ENCODE data around the gene RECK.
"Not testable (repeated sequence)": the region's sequence is repeated elsewhere in the genome, so short reads cannot be mapped to it uniquely, and the experiment has no call there.

RECK gene

DNA sequence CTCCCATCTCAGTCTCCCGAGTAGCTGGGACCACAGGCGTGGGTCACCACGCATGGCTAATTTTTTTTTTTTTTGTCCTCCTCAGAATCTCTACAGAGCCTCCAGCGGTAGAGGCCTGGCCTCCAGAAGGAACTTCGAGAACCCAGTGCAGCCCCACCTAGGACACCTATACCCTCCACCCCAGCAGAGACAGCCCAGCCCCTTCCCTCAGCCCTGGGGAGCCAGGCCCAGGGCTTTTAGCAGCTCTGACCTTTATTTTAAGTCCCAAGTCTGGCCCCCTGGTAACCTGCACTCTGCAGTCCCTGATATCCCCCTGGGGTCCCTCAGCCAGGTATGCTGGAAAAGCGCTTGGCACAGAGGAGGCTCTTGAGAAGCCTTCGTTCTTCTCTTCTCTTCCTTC lies 105.0 kb downstream of the RECK start:
- no peak for DNase-seq

DNA sequence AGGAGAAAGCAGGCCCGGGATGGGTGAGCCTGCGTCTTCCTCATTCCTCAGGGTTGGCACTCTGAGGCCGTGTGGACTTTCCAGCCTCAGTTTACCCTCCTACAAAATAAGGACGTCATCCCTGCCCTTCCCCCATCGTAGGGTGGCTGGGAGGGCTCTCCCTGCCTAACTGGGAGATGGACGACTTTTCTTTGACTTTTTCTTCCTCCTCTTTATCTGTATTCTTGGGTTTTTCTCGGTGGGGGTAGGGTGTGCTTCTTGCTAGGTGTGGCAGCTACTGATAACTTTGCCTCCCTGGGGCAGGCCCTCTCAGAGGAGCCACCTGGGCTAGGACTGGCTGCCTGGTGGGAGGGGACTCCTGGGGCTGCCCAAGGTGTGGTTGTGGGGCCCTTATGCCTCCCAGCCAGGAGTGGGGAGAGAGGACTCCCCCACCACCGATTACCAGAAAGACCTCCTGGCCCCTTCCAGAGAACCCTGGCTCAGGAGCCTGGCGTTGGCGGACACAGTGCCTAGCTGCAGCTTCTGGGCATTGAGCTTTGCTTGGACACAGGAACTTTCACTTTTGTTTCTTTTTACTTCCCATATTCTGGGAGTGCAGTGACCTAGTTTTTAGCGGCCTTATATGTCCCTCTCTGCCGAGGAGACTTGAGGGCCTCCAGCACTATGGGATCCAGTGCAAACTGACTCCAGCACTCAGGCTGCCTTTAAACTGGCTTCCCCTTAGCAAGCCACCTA lies 106.0 kb downstream of the RECK start:
- DNase-seq, result no peak

DNA sequence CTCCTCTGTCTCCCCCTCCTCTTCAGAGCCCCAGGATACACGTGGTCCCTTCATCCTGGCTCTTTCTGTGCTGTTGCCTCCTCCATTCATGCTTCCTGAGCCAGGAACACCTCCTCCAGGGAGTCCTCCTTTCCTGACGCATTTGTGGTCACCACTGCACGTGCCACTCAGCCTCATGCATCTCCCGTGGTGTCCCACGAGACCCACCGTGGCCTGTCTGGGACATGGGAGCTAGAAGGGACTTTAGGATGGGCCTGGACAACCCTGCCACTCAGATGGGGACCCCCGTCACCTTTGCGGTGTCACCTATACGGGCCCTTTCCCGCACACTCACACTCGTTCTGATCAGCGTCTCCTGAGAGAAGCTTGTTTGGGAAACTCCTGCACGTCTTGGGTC lies 106.5 kb downstream of the RECK start:
- DNase-seq, result no peak

DNA sequence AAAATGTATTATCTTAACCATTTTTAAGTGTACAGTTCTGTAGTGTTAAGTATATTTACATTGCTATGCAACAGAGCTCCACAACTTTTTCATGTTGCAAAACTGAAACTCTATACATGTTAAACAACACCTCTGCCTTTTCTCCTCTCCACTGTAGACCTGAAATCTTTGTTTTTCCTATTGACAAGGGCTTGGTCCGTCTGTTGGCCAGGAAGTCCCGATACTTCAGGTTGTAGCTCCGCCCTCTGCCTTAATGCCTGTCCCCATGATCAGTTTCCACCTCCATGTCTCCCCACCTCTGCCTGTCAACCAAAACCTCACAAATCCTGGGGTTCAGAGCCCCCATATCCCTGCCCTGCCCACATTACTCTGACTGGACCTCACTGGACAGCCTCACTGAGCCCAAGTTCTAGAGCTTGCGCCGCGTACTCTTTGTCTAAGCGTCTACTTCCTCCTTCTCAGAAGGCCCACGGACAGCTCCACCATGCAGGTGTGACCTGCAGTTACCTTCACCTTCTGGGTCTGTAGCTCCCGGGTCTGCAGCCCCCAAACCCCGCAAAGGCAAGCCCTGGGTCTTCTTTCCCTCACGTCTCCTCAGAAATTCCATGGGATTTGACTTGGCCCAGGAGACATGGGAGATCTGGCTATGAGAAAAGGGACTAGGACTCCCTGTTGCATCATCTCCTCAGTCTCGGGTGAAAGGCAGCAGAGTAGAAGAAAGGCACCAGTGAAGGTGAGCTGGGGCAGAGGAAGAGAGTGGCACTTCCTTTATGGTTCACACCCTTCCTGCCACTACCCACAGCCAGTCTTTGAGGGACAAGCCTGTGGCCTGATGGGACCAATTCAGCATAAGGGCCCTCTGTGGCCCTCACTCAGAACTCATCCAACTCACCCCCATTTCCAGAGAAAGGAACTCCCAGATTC lies 107.9 kb downstream of the RECK start:
- no peak for DNase-seq

DNA sequence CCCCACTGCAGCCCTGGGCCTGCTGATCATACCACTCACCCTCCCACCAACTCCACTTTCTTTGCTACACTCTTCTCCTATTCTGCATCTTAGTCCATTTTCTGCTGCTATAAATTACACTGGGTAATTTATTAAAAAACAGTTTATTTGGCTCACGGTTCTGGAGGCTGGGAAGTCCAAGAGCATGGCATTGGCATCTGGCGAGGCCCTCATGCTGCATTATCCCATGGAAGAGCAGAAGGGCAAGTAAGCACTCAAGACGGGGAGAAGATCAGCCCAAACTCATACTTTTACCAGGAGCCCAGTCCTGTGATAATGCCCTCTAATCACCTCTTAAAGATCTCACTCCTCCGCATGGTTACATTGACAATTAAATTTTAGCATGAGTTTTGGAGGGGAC lies 109.3 kb downstream of the RECK start:
- DNase-seq, result no peak

DNA sequence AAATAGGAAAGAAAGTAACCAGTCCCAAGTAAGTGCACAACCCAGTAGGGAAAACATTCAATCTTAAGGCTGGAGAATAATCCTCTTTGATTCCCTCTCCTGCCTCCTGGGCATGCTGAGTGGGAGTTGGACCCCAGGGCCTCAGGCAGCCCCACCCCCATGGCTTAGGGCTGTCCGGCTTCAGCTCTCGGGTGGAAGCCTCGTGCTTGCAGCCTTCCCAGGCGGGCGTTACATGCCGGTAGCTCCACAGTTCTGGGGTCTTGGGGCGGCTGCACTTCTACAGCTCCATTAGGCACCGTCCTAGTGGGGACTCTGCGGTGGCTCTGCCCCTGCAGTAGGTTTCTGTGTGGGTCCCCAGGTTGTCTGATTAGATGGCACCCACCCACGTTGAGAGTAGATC lies 109.9 kb downstream of the RECK start:
- no peak for DNase-seq

DNA sequence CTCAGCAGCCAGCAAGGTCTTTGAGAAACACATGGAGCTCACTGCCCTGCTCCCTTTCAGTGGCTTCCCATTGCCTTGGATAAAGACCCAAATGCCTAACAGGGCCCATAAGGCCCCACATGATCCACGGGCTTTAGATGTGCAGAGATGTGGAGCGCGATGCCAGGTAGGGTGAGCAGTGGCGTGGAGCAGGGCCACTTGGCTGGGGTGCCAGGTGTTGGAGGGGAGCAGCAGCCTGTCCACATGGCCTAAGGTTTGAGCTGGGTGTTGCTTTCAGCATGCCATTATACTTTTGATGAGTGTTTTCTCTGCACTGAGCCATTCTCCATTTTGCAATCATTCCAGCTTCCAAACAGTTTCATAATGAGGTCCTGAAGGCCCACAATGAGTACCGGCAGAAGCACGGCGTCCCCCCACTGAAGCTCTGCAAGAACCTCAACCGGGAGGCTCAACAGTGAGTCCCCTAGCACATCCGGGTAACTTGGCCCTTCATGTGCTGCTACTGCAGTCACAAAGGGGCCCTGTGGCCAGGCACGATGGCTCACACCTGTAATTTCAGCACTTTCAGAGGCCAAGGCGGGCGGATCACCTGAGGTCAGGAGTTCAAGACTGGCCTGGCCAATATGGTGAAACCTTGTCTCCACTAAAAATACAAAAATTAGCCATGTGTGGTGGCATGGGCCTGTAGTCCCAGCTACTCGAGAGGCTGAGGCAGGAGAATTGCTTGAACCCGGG lies 110.9 kb downstream of the RECK start:
- DNase-seq, result no peak

DNA sequence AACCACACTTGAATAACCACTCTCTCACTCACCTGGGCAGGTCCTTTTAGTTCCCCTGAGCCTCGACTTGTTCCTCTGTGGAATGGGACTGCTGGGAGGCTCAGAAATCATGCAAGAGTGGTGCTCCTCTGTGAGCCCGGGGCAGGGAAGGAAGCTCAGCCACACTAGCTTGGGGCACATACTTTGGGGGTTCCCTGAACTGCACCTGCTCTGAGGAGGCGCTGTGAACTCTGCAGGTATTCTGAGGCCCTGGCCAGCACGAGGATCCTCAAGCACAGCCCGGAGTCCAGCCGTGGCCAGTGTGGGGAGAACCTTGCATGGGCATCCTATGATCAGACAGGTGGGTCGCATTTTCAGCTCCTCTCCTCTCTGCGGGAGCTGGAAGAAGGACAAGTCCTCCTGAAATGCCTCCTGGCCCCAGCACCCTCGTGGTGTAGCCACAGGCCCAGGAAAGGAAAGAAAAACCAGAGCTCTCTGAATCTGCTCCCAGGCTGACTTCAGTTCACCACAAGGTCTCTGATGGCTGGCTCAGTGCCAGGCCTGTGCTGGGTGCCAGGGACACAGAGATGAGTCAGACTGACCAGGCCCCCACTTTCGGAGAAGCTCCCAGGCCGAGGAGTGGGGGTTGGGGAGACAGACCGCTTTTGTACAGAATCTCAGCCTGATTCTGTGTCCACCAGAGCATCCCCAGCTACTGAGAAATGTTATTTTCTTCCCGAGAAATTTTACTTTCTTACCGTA lies 111.8 kb downstream of the RECK start:
- no peak for DNase-seq

DNA sequence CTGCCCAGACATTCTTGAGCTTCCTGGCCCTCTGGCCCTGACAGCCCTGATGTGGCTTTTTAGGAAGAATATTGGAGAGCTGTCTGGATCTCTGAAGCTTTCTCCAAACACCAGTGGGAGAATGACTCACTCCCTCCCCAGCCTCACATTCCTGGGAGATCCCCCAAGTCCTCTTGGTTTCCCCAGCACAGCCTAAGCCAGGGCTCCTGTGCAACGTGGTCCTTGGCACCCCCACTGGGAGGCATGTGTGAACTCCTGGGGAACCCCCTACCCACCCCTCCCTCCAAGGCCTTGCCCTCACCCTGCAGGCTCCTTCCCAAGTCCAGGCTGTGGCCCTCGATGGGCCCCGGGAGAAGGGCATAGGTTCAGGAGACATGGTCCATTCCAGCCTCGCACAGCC lies 112.5 kb downstream of the RECK start:
- no peak for DNase-seq

DNA sequence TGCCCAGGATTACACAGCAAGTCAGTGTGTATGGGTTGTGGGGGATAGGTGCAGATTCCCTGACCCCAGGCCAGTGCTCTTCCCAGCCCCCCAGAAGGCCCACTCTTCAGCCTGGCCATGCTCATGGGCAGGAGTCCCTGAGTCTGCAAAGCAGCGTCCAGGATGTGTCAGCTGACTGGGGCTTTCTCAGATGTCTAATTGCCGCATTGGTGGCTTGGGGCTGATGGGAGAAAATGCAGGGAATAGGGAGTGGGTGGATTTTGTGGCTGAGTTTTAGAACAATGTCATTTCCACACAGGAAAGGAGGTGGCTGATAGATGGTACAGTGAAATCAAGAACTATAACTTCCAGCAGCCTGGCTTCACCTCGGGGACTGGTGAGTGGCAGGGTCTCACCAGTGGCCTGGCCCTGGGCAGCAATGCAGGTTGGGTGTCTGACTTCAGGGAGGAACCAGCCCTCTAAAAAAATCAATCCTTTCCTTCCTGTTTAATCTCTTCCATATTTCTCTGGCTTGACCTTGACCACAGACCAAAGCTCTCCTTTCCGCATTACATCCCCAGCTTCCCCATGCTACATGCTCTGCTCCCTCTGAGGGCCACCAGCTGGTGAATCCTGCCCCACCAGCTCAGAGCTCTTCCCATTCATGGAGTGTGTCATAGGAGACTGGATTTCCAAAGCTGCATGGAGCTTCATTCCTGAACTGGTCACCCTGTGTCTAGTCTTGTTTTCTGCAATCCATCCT lies 114.0 kb downstream of the RECK start:
- no peak for DNase-seq

DNA sequence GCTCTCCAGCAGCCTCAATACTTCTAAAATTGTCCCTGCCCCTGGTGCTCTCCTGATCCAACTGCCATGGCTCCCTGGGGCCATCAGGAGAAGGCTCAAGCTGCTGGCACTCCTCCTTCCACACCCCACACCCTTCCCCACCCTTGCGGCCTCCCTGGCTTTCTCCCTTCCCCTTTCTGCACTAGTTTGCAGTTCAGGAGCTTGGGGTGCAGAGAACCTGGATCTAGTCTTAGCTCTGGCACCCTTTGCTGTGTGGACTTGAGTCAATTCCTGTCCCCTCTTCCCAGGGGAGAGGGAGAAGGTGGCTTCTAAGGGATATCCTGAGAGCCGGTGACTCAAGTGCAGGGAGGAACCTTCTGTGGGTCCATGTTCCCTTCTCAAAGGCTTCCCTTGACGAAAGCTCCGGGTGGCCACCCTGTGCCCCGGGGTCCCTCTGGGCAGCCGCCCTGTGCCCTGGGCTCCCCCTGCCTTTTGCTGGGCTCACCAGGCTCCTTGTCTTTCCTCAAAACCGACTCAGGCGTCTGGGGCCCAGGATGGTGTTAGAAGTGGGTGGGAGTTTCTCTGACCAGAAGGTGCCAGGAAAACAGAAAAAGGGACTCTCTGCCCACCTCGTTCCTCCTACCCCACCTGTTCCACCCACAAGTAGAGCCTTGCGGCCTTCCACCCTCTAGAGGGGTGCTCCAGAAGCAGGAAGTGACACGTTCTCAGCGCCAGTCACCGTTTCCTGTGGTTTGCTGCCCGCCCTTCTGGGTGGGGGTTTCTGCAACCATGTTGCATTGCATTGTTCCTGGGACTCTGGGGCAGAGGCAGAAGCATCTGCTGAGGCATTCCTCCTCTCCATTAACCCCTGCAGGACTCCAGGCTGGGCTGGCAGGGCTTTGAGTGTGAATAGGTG lies 114.8 kb downstream of the RECK start:
- no peak for DNase-seq

DNA sequence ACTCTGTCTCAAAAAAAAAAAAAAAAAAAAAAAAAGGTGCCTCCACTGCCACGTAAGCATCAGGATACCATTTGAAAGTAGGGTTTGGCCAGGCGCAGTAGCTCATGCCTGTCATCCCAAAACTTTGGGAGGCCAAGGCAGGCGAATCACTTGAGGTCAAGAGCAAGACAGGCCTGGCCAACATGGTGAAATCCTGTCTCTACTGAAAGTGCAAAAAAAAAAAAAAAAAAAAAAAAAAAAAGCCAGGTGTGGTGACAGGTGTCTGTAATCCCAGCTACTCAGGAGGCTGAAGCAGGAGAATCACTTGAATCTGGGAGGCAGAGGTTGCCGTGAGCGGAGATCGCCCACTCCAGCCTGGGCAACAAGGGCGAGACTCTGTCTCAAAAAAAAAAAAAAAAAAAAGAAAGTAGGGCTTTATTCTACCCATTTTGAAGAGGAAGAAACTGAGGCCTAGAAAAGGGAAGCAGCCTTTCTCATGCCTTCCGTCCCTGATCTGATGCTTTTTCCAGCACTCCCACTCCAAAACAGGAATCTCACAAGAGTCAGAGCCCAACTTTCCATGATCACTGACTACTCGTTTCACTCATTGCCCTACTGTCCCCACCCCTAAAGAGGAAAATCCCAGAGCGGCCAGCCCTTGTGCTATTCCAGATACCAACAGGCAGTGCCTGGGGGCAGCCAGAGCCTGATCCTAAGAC lies 116.2 kb downstream of the RECK start:
- no peak for DNase-seq

DNA sequence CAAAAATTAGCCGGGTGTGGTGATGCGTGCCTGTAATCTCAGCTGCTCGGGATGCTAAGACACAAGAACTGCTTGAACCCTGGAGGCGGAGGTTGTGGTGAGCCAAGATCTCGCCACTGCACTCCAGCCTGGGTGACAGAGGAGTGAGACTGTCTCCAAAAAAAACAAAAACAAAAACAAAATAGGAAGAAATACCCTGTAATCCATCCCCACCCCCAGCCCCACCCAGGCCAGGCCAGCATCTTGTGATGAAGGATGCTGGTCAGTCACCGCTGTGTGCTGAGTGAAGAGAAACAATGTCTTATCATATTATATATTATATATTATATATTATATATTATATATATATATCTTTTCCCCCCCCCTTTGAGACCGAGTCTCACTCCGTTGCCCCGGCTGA lies 117.0 kb downstream of the RECK start:
- no peak for DNase-seq

DNA sequence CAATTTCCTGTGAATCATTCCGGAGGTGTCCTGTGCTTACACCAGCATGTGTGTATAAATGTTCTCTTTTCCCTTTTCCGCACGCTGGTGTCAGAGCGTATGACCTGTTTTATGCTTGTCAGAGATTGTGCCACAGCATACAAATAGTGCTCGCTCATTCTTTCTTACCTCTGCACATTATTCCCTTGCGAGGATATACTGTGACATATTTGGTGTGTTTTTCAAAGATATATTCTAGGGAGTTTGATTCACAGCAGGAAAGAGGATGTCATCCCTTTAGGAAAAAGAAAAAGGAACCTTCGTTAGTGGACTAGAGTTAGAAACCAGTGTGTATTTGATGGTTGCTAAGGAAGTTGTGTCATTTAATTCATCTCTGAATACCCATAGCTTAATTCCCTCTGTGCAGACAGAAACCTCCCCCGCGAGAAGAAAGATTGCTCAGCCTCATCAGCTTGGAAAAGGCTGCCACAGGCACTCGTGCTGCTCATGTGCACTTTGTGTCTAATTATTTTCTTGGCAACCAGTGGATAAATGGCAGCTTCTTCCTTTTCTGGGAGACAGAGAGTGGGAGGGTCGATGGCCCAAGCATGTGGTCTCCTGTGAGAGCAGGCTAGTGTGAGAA lies 117.7 kb downstream of the RECK start:
- no peak for DNase-seq

DNA sequence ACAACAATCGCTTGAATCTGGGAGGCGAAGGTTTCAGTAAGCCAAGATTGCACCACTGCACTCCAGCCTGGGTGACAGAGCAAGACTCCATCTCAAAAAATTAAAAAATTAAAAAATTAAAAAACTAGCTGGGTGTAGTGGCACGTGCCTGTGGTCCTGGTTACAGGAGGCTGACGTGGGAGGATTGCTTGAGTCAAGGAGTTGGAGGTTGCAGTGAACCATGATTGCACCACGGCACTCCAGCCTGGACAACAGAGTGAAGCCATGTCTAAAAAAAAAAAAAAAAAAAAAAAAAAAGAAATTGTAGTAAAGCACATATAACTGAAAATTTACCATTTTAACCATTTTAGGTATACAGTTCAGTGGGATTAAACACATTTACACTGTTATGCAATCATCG lies 119.4 kb downstream of the RECK start:
- DNase-seq, result no peak

DNA sequence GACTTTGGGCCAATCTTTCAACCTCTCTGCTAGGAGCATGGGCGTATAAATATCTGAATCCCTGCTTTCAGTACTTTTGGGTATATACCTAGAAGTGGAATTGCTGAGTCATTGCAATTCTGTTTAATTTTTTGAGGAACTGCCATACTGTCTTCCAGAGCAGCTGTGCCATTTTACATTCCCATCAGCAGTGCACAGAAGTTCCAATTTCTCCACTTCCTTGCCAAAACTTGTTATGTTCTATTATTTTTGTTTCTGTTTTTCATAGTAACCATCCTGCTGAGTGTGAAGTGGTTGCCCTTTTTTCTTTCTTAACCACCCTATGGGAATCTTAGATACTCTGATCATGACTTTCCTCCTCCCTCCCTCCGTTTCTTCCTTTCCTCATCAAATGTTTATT lies 121.4 kb downstream of the RECK start:
- DNase-seq, result no peak

DNA sequence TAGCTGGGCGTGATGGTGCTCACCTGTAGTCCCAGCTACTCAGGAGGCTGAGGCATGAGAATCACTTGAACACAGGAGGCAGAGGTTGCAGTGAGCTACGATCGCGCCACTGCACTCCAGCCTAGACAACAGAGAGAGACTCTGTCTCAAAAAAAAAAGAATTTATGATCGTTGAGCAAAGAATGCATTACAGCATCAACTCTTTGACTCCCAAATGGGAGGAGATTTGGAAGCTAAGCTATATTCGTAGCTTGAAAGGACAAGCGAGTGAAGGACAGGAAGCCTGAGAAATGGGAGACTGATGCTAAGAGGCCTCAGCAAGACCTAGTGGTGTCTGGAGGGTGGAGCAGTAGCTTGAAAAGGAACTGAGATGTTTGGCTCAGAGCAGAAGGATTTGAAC lies 122.2 kb downstream of the RECK start:
- DNase-seq, result no peak

DNA sequence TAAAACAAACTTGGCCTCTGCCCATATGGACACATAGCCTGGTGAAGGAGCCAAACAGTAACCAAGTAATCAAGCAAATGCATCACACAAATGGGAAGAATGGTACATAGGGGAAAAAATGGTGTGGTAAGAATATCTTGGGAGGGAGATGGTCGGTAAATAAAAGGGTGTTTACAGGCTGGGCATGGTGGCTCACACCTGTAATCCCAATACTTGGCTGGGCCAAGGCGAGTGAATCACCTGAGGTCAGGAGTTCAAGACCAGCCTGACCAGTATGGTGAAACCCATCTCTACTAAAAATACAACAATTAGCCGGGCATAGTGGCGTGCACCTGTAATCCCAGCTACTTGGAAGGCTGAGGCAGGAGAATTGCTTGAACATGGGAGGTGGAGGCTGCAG lies 122.8 kb downstream of the RECK start:
- not testable (repeated sequence) for DNase-seq

DNA sequence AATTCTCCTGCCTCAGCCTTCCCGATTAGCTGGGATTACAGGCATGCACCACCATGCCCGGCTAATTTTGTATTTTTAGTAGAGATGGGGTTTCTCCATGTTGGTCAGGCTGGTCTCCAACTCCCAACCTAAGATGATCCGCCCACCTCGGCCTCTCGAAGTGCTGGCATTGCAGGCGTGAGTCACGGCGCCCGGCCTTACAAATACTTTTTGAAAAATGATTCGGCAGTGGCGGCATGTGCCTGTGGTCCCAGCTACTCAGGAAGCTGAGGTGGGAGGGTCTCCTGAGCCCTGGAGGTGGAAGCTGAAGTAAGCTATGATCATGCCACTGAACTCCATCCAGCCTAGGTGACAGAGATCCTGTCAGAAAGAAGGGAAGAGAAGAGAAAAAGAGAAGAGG lies 123.4 kb downstream of the RECK start:
- DNase-seq, result not testable (repeated sequence)

DNA sequence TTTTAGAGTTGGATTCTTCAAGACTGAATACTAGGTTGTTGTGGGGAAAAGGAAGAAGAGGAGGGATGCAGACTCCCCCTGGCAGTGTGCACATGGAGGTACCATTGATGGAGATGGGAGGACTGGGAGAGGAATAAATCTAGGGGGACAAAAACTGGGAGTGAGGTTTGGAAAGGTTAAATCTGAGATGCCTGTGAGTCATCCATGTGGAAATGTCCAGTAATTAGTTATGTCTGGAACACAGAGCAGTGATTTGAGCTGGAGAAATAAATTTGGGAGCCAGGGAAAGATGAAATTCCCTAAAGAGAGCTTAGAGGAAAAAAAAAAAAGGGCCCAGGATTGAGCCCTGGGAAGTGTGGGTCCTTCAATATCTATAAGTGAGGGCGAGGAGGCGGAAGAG lies 124.5 kb downstream of the RECK start:
- DNase-seq, result no peak

Data from NCI-H1694 treated with DMSO at 0.1 percent for 48 hours (cell line).